Measurements from ENCODE around the gene EIF4A3. TPM values are rescaled to one million over a fixed set of nuclear protein-coding genes. Genes with fewer than 3 reads are reported as not detected.
A peak's percentile ranks its signal among the peaks of the same experiment; 100 is the strongest.
"Not testable (repeated sequence)": the region's sequence is repeated elsewhere in the genome, so short reads cannot be mapped to it uniquely, and the experiment has no call there.

The EIF4A3 gene
- total RNA-seq, 1 experiment from 2014 or later = 215 TPM

- no peaks in the 10 kb centered on the region for H3K36me3 ChIP-seq
- H3K27me3 ChIP-seq = no peaks in the 10 kb centered on the region
- H3K4me3 ChIP-seq = peak within 1 kb of the TSS; percentile 71
- H3K9me3 ChIP-seq = no peaks in the 10 kb centered on the region
- peak; percentile 89 for DNase-seq
Observed at GRCh38 chr17:80101011-80101945, 45.6 kb downstream of the EIF4A3 start, which contains the start of gene GAA. TSS of gene GAA (plus strand) at chr17:80101581. CDS start at chr17:80104587, 3,006 bp downstream.

GRCh38 chr17:80100035-80100323, 46.9 kb downstream of the EIF4A3 start:
- no peaks in the 10 kb centered on the region for H3K9me3 ChIP-seq
- no peaks in the 10 kb centered on the region for H3K27me3 ChIP-seq
- H3K36me3 ChIP-seq = no peaks in the 10 kb centered on the region
- no peak overlapping the region for H3K4me3 ChIP-seq
- no peak for DNase-seq

- Histone ChIP-seq H3K9me3 (no peaks in the 10 kb centered on the region), H3K36me3 (no peaks in the 10 kb centered on the region), H3K4me3 (no peak overlapping the region), H3K27me3 (no peaks in the 10 kb centered on the region)
- DNase-seq = peak; percentile 48
Observed at GRCh38 chr17:80099291-80100034, 47.5 kb downstream of the EIF4A3 start.

- Histone ChIP-seq H3K36me3 (no peaks in the 10 kb centered on the region), H3K27me3 (no peaks in the 10 kb centered on the region), H3K4me3 (no peak overlapping the region), H3K9me3 (no peaks in the 10 kb centered on the region)
- no peak for DNase-seq
Observed at GRCh38 chr17:80097844-80098691, 48.9 kb downstream of the EIF4A3 start.

GRCh38 chr17:80097127-80097621, 49.8 kb downstream of the EIF4A3 start:
- no peaks in the 10 kb centered on the region for H3K36me3 ChIP-seq
- no peaks in the 10 kb centered on the region for H3K9me3 ChIP-seq
- H3K27me3 ChIP-seq = no peaks in the 10 kb centered on the region
- no peak for DNase-seq
- no peak overlapping the region for H3K4me3 ChIP-seq

GRCh38 chr17:80096561-80097021, 50.3 kb downstream of the EIF4A3 start:
- no peaks in the 10 kb centered on the region for H3K9me3 ChIP-seq
- H3K27me3 ChIP-seq = no peaks in the 10 kb centered on the region
- no peak overlapping the region for H3K4me3 ChIP-seq
- no peaks in the 10 kb centered on the region for H3K36me3 ChIP-seq
- no peak for DNase-seq

GRCh38 chr17:80095844-80096475, 51.0 kb downstream of the EIF4A3 start:
- no peak for DNase-seq
- Histone ChIP-seq H3K36me3 (no peaks in the 10 kb centered on the region), H3K4me3 (no peak overlapping the region), H3K9me3 (no peaks in the 10 kb centered on the region), H3K27me3 (no peaks in the 10 kb centered on the region)

GRCh38 chr17:80095038-80095843, 51.7 kb downstream of the EIF4A3 start:
- no peaks in the 10 kb centered on the region for H3K36me3 ChIP-seq
- no peak overlapping the region for H3K4me3 ChIP-seq
- no peaks in the 10 kb centered on the region for H3K9me3 ChIP-seq
- no peaks in the 10 kb centered on the region for H3K27me3 ChIP-seq
- DNase-seq = no peak

GRCh38 chr17:80092959-80093358, 54.0 kb downstream of the EIF4A3 start:
- no peaks in the 10 kb centered on the region for H3K27me3 ChIP-seq
- H3K36me3 ChIP-seq = no peaks in the 10 kb centered on the region
- H3K9me3 ChIP-seq = no peaks in the 10 kb centered on the region
- H3K4me3 ChIP-seq = no peak overlapping the region
- DNase-seq = no peak

- no peaks in the 10 kb centered on the region for H3K36me3 ChIP-seq
- H3K27me3 ChIP-seq = no peaks in the 10 kb centered on the region
- no peak overlapping the region for H3K4me3 ChIP-seq
- H3K9me3 ChIP-seq = no peaks in the 10 kb centered on the region
- DNase-seq = no peak
Observed at GRCh38 chr17:80091376-80091775, 55.6 kb downstream of the EIF4A3 start.

GRCh38 chr17:80090164-80090563, 56.8 kb downstream of the EIF4A3 start:
- not testable (repeated sequence) for H3K4me3 ChIP-seq, H3K36me3 ChIP-seq, H3K27me3 ChIP-seq, DNase-seq, H3K9me3 ChIP-seq

- no peak for DNase-seq
- Histone ChIP-seq H3K9me3 (no peaks in the 10 kb centered on the region), H3K27me3 (no peaks in the 10 kb centered on the region), H3K36me3 (no peaks in the 10 kb centered on the region), H3K4me3 (no peak overlapping the region)
Observed at GRCh38 chr17:80089762-80090161, 57.2 kb downstream of the EIF4A3 start.

GRCh38 chr17:80087346-80088265, 59.3 kb downstream of the EIF4A3 start:
- Histone ChIP-seq H3K4me3 (no peak overlapping the region), H3K27me3 (no peaks in the 10 kb centered on the region), H3K9me3 (no peaks in the 10 kb centered on the region), H3K36me3 (no peaks in the 10 kb centered on the region)
- DNase-seq = no peak

GRCh38 chr17:80086616-80087015, 60.3 kb downstream of the EIF4A3 start:
- Histone ChIP-seq H3K4me3 (no peak overlapping the region), H3K36me3 (no peaks in the 10 kb centered on the region), H3K9me3 (no peaks in the 10 kb centered on the region), H3K27me3 (no peaks in the 10 kb centered on the region)
- DNase-seq = no peak

- Histone ChIP-seq H3K27me3 (no peaks in the 10 kb centered on the region), H3K9me3 (no peaks in the 10 kb centered on the region), H3K36me3 (no peaks in the 10 kb centered on the region), H3K4me3 (no peak overlapping the region)
- no peak for DNase-seq
Observed at GRCh38 chr17:80086081-80086480, 60.8 kb downstream of the EIF4A3 start.
